HG03139 (cell line): ENCODE measurements around the gene STEAP3.

Experiments used
- ATAC-seq: cut with Tn5 transposase; IDR thresholded peaks from one replicate; pipeline ENCODE4 v1.9.1; 2021; ENCODE audit not compliant: unreplicated experiment

STEAP3 gene

DNA sequence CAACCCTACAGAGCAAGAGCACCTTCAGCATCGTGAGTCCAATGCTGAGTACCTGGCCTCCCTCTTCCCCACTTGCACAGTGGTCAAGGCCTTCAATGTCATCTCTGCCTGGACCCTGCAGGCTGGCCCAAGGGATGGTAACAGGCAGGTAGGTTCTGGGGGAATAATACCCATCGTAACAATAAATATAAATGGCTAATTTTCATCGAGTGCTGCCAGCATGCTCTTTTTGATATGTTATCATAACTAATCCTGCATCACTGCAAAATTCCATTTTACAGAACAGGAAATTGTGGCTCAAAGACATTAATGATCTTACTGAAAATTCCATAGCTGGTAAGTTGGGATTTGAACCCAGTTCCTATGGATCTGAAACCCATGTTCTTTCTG lies 22.2 kb downstream of the STEAP3 start:
- no peak for ATAC-seq

DNA sequence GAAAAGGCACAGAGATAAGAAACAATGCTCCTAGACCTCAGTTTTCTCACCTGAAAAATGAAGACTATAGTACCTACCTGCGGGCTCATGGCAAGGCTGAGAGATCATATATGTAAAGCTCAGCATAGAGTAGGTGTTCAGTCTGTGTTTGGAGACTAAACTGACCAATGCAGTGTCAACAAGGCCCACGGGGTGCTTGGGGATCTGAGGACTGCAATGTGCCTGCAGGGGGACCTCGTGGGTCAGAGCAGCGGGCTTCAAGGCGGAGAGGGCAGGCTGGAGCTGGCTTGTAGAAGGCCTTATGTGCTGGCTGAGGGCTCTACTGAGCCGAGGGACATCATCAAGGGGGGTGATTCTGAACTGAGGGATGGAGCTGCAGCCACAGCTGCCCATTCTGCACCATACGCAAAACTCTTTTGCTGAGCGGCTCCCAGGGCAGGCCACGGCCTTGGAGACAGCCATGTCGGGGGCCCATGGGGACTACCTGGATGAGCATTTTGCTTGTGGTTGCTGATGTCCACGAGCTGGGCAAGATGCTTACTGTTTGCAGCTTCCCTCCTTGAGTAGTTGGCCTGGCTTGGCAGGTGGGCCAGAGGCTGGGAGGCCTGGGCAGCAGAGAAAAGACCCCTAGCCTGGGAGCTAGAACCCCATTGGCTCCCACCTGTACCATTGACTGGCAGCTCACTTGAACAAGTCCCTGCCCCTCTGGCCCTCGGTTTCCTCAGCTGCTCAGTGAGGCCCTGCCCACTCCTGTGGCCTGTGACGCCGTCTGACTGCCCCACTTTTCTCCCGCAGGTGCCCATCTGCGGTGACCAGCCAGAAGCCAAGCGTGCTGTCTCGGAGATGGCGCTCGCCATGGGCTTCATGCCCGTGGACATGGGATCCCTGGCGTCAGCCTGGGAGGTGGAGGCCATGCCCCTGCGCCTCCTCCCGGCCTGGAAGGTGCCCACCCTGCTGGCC lies 23.5 kb downstream of the STEAP3 start:
- ATAC-seq, result no peak

- ATAC-seq, result no peak
Measured at GRCh38 chr2:119247844-119248271, 24.2 kb downstream of the STEAP3 start.

DNA sequence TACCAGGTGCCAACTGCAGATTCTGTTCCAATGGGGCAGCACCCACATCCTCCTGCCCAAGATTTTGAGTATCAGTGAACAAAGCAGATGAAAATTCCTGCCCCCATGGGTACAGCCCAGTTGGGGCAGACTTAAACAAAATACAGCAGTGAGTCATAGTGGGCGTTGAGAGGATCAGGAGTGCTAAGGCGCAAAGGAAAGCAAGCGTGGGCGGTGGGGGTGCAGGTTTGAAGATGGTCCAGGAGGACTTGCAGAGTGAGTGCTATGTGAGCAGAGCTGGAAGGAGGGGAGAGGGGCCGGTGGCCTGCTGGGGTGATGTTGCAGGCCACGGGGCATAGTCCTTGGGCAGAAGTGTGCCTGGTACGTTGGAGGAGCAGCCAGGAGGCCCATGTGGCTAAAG lies 24.7 kb downstream of the STEAP3 start:
- ATAC-seq, result no peak

DNA sequence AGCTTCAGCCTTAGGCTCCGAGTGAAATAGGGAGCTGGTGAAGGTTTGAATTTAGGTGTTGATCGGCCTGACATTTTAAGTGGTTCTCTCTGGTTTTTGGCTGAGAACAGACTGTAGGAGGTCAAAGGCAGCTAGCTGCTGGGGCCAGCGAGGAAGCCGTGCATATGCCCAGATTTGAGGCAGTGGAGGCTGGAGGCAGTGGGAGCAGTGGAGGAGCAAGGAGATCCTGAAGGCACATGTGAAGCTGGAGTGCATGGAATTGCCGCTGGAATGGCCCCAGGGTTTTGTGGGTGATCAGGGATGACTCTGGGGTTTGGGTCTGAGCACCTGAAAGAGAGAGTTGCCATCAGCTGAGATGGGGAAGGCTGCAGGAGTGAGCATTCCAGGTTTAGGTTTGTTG lies 25.1 kb downstream of the STEAP3 start:
- no peak for ATAC-seq

DNA sequence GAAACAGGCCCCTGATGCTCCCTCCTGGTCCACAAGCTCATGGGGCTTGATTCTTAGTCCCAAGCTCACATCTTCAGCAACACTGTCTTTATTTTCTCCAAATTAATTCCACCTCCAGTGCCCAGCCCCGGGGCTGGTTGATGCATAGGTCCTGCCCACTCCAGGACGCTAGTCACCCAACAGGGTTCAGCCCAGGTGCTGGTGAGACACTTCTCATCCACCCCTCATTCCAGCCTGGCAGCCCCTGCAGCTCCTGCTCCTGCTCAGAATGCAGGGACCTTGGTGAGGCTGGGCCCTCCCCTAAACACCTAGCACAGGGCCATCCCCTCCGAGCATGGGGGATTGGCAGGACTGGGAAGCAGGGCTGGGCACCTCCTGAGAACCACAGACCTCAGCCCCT lies 25.7 kb downstream of the STEAP3 start:
- ATAC-seq, result no peak

- ATAC-seq, result no peak
Measured at GRCh38 chr2:119249855-119250717, 26.5 kb downstream of the STEAP3 start.

GRCh38 chr2:119250718-119251290 lies 27.2 kb downstream of the STEAP3 start:
- no peak for ATAC-seq

DNA sequence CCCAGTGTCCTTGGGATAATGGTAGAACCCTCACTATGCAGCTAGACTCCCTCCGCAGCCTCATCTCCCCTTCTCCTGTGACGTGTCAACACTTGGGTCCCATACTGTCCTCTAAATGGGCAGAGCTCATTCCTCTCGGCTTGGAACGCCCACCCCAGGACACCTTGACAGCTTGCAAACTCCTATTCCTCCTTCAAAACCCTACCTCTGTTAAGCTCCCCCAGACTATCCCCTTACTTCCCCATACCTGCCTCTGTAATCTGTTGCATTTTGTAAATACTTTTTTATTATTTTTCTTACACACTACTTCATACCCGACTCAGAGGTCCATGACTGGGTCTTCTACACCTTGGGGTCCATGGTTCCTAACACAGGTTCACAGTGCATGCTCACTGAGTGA lies 28.0 kb downstream of the STEAP3 start:
- ATAC-seq, result no peak

DNA sequence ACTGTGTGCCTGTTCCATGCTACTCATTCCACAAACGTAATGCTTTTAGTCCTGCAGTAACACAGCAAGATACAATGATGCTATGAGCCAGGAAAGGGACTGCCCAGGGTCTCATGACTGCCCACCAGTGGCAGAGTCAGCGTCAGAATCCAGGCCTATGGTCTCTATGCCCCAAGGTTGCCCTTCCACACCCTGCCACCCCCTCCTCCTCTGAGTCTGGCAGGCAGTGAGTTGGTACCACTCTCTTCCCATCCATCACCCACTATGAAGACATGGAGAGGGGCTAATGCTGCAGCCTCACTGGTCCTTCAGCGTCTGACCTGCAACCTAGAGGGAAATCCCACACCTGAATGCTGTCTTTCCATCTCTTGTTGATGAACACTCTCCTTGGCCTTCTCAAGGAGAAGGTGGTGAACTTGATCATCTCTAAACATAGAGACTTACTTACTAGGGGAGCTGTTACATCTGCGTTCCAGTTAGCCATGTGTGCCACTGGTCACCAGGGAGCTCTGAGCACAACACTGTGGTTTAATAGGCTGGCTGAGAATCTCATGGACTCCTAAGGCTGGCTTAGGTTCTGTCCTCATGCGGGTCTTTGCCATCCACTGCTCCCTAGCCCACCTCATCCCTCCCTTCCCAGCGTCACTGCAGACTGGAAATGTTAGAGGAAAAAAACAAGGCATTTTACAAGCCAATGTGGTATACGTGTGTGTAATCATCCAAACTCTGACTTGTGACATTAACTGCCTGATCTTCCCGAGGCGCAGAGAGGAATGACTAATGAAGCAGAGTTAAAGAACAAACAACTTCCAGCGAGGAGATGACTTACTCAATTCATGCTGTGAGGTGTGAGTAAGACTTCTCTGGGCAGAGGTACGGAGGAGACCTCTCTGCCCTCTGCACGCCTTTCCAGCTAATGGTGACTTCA lies 28.8 kb downstream of the STEAP3 start:
- no peak for ATAC-seq

GRCh38 chr2:119253114-119253702 lies 29.6 kb downstream of the STEAP3 start:
- no peak for ATAC-seq

GRCh38 chr2:119253760-119254600 lies 30.3 kb downstream of the STEAP3 start:
- no peak for ATAC-seq

GRCh38 chr2:119254601-119255080 lies 31.0 kb downstream of the STEAP3 start:
- no peak for ATAC-seq

- ATAC-seq, result no peak
Measured at GRCh38 chr2:119255760-119256581, 32.3 kb downstream of the STEAP3 start.

DNA sequence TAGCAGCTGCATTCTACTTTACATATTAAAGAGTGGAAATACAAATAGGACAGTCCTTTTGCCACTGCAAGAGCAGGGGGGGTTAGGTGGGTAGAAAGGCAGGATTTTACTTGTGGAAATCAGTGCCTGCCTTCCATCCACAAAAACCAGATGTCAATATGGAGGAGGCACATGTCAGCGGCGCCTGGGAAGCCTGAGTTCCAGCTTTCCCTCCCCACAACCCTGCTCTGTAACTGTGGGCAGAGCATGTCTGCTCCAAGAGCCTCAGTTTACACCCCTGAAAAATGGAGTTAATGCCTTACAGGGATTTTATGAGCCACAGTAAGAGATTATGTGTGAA lies 32.9 kb downstream of the STEAP3 start:
- no peak for ATAC-seq

DNA sequence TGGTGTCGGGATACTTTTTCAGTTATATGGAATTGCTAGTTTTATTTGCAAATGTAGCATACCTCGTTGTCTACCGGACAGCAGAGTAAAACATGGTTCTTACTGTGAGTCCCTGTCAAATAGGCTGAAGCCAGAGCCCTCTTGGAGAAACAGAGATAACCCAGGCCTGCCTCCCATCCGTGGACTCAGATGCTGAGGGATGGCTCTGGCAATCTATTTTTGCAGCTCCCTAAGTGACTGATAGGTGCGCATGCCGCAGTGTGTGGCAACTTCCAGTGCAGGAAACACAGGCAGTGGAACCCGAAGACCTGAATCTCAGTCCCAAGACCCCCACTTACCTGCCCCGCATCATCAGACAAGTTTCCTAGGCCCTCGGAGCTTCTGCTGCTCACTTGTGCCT lies 33.6 kb downstream of the STEAP3 start:
- no peak for ATAC-seq

DNA sequence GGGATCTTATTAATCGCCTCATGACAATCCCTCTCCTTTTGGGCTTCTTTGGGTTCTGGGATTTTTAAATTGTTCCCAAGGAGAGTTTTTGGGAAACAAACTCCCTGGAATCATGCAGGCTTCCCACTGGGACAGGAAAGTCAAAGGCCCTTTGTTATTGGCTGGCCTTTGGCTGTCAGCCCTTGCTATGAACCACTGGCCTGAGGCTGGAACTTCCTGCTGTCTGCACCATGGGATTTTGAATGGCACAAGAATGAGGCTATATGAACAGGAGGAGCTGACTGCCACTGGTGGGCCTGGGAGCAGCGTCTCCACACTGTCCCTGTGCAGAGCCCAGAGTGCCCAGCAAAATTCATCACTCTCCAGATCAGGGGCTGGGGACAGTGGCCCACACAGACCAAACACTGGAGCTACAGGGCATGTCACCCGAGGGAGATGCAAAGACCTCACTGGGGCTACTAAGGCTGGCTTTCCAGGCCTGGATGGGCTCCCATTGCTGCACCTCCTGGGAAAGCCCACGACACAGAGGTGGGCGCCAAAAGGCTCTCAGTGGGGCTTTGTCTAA lies 35.7 kb downstream of the STEAP3 start:
- ATAC-seq, result no peak
